HFF-Myc (cell line): Measurements from ENCODE around the gene POU2F3.

ENCODE experiments used
- DNase-seq: peaks from one replicate; pipeline ENCODE4 v3.0.0-alpha.2; 2011; ENCODE audit warnings: low read depth; ENCODE audit errors: extremely low read depth
- H3K4me3 ChIP-seq: replicated peaks from 2 replicates; pipeline ENCODE4 v1.5.1; 2011; ENCODE audit warnings: low read depth, mild to moderate bottlenecking, control low read depth, low read length
- TF ChIP-seq, protein P1 (sequence below): IDR thresholded peaks from 2 replicates; pipeline ENCODE4 v1.5.1; 2012; ENCODE audit warnings: mild to moderate bottlenecking, low read depth, low read length, control low read depth; ENCODE audit errors: missing control alignments

POU2F3 gene

DNA sequence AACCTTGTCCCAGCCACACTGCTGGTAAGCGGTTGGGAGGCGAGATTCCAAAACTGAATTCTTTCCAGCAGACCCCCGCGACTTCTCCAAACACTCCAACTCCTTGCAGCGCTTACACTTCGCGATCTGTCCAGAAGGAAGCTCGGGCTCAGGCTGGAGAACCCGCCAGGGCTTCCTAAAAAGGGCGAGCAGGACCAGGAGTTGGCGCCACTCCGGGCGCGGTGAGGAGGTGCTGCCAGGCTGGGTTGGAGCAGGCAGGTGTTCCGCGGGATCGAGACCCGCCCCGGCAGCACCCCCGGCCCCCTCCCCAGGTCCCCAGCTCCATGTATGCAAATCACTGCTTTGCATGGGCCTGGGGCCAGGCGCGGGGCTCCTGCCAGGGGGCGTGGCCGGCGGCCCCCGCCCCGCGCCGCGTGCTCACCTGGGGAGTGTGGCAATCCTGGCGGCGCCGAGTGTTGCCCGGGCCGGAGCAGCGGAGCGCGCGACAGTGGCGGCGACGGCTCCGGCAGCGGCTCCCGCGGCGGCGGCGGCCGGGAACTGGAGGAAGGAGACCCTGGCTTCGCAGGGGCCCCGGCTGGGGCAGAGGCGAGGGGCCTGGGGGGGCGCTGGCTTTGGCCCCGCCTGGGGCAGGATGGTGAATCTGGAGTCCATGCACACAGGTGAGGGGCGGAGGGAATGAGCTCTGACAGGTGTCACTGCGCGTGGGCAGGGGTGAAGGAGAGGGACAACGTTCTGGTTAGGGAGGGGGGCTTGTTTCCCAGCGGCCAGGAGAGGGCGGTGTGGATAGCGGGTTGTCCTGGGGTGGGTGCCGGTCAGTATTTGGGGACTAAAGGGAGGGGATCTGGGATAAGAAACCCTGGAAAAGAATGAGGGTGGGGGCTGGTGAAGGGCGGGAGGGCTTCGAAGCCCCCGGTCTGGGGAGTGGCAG lies at the start of gene POU2F3:
POU2F3 (plus strand) TSS at position 428 of the 928 bp plus-strand sequence; CDS start at position 632, 204 bp downstream.
- no peak for DNase-seq
- TF ChIP-seq, protein P1, sequence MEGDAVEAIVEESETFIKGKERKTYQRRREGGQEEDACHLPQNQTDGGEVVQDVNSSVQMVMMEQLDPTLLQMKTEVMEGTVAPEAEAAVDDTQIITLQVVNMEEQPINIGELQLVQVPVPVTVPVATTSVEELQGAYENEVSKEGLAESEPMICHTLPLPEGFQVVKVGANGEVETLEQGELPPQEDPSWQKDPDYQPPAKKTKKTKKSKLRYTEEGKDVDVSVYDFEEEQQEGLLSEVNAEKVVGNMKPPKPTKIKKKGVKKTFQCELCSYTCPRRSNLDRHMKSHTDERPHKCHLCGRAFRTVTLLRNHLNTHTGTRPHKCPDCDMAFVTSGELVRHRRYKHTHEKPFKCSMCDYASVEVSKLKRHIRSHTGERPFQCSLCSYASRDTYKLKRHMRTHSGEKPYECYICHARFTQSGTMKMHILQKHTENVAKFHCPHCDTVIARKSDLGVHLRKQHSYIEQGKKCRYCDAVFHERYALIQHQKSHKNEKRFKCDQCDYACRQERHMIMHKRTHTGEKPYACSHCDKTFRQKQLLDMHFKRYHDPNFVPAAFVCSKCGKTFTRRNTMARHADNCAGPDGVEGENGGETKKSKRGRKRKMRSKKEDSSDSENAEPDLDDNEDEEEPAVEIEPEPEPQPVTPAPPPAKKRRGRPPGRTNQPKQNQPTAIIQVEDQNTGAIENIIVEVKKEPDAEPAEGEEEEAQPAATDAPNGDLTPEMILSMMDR: peak; percentile 41
- H3K4me3 ChIP-seq: no peak within 1 kb of the TSS

DNA sequence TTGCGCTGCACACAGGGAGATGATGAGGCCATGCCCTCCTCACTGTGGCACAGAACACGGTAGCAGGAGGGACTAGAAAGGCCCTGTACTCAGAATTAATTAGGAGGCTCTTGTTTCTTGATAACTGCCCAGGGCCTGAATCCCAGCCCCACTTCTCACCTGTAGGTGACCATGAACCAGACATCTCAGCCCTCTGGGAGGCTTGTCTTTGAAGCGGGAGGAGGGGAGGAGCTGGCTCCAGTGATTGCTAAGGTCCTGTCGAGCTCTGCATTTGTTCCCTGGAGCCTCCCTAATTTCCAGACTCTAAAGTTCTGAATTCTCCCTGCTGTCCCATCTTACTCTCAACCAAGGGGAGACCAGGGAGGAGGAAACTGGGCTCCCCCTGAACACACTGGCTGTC lies 48.9 kb upstream of the POU2F3 start:
- no peak for DNase-seq
- no peak overlapping the region for H3K4me3 ChIP-seq
- TF ChIP-seq, protein P1: no peak

DNA sequence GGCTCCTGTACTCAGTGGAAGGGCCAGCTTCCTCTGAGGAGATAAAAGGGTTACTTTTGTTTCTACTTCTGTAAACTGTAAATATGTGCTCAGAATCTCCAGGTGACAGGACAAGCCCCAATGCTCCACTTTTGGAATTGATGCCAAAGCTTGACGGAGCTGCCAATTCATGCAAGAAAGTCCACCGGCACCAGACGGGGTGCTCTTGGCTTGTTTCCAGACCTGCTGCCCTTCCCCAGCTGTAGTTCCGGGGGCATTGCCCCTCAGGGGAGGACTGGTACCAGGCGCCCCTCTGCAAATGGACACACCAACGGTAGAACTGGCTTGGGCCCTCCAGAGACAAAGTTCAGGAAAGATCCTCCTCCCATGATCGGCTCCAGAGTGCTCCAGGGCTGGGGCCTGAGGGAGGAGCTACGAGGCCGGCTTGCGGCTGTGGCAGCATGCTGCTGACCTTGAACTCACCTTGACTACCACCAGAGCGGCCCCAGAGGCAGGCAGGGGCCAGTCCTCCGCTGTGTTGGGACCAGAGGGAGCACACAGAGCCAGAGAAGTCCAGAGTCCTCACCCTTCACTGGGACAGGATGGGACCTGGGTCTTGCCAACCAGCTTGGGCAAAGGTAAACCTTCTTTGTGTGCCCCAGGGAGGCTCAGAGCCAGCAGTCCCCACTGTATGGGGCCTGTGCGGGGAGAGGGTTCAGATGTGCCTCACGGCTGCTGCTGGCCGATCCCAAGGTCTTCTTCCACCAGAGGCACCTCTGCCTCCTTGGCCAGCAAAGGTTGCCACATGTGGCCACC lies 46.9 kb upstream of the POU2F3 start:
- DNase-seq: no peak
- H3K4me3 ChIP-seq: no peak overlapping the region
- TF ChIP-seq, protein P1: no peak

DNA sequence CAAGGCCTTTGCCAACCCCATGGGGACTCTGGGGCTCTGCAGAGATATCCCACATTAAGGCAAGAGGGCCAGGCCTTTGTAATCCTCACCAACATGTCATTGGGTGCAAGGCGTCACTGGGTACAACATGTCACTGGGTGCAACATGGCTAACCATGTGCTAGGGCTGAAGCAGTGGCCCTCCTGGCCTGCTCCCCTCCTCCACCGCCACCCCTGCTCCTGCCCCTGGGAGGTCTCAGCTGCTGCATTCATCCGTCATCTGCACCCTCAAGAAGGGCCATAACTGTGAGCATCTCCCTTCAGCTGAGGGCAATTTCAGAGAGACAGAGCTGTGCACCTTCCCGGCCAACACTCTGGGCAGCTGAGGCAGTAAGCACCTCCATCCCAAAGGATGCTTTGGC lies 45.8 kb upstream of the POU2F3 start:
- TF ChIP-seq, protein P1: no peak
- H3K4me3 ChIP-seq: no peak overlapping the region
- no peak for DNase-seq

DNA sequence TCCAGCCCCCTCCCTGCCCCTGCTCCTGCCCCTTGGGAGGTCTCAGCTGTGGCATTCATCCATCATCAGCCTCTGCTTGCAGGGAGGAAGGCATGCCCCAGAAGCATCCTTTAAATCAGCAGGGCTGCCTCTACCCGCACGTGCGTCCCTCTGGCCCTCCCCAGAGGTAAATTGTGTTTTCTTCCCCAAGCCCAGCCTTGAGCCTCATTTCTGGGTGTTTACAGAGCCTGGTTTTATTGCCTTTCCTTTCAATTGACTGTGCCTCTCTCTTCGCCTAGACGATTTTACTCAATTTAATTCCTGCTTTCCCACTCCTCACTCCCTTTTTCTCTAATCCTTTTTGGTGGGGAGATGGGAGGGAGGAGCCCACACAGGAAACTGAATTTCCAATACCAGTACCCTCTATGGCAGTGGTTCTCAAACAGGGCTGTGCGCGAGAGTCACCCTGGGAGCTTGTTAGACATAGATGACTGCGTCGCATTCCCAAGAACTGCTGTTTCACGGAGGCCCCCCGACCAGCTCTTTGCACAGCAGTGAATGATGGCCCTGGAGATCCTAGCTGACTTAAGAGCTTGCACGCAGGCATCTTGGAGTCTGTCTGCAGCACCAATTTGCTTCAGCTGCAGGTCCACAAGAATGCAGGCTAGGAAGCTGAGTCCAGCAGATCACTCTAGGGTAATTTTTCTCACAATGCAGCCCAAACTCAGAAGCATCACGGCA lies 44.2 kb upstream of the POU2F3 start:
- DNase-seq: no peak
- TF ChIP-seq, protein P1: no peak
- H3K4me3 ChIP-seq: no peak overlapping the region

DNA sequence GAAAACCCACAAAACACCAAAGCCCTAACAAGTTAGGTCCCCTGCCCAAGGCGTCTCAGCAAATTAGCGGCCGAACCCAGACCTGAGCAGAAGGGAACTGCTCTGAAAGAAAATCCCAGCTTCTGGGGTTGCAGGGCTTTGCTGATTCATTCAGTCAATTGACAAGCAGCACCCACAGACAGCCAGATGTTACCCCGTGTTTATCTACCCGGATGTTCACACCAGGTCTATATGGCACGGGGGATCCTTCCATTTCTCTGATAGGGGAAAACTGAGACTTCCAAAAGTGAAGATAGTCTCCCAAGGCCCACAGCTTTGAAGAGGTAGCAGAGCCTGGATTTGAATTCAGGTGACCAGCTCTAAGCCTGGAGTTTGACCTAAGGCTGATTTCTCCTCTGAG lies 43.1 kb upstream of the POU2F3 start:
- no peak for DNase-seq
- TF ChIP-seq, protein P1: no peak
- no peak overlapping the region for H3K4me3 ChIP-seq
